OCI-LY3 (cell line): Measurements from ENCODE around the gene TMEM232.

ENCODE experiments used
- H2AFZ ChIP-seq: fragments of 200-600, 300-600 bp; shearing (Covaris generic); 2 replicates; pipeline ENCODE4 v1.6.0; 2014; ENCODE audit warnings: antibody characterized with exemption, low read depth, low read length
- H3K27ac ChIP-seq: fragments of 200-600, 300-600 bp; sonication (generic); 2 replicates; pipeline ENCODE4 v1.5.1; 2014; ENCODE audit warnings: mild to moderate bottlenecking, low read length, moderate library complexity, mixed read lengths
- H3K27me3 ChIP-seq: fragments of 200-600, 300-600 bp; sonication (generic); 2 replicates; pipeline ENCODE4 v1.6.1; 2014; ENCODE audit warnings: low read depth, low read length, mixed read lengths
- H3K36me3 ChIP-seq: fragments of 200-600, 300-600 bp; sonication (generic); replicated peaks from 2 replicates; pipeline ENCODE3; 2014; ENCODE audit warnings: low read depth, low read length, mixed read lengths
- H3K4me1 ChIP-seq: fragments of 300-600, 200-600 bp; sonication (generic); 2 replicates; pipeline ENCODE4 v1.6.1; 2014; ENCODE audit warnings: low read length, mixed read lengths
- H3K4me2 ChIP-seq: fragments of 200-600, 300-600 bp; sonication (generic); 2 replicates; pipeline ENCODE4 v1.6.1; 2014; ENCODE audit warnings: low read length, mixed read lengths
- H3K4me3 ChIP-seq: fragments of 300-600, 200-600 bp; sonication (generic); 2 replicates; pipeline ENCODE4 v1.5.1; 2014; ENCODE audit warnings: antibody characterized with exemption, mild to moderate bottlenecking, low read length, moderate library complexity
- H3K79me2 ChIP-seq: fragments of 300-600, 200-600 bp; shearing (Covaris generic); 2 replicates; pipeline ENCODE4 v1.6.1; 2014; ENCODE audit warnings: mild to moderate bottlenecking, low read length, mixed read lengths
- H3K9ac ChIP-seq: fragments of 300-600, 200-600 bp; shearing (Covaris generic); 2 replicates; pipeline ENCODE4 v1.6.0; 2014; ENCODE audit warnings: mild to moderate bottlenecking, low read length, moderate library complexity
- H3K9me3 ChIP-seq: fragments of 200-600, 300-600 bp; shearing (Covaris generic); 2 replicates; pipeline ENCODE4 v1.6.1; 2014; ENCODE audit warnings: low read length, mixed read lengths; ENCODE audit not compliant: insufficient read depth
- H4K20me1 ChIP-seq: fragments of 200-600, 300-600 bp; sonication (generic); 2 replicates; pipeline ENCODE4 v1.6.1; 2016; ENCODE audit warnings: low read length, mixed read lengths; ENCODE audit not compliant: insufficient read depth
- CTCF ChIP-seq: fragments of 200-600, 300-600 bp; sonication (generic); IDR thresholded peaks from 2 replicates; pipeline ENCODE4 v1.5.1; 2014; ENCODE audit warnings: antibody characterized with exemption, low read length, low read depth
- EZH2phosphoT487 ChIP-seq: fragments of 200-600 bp; shearing (Covaris generic); IDR thresholded peaks from 2 replicates; pipeline ENCODE4 v1.6.1; 2018; ENCODE audit warnings: antibody characterized with exemption, mixed run types, low read depth

The TMEM232 gene

GRCh38 chr5:110401881-110402280 is 324.6 kb downstream of the TMEM232 start:
- TF ChIP-seq CTCF (no peak), EZH2phosphoT487 (no peak)
- H3K36me3 ChIP-seq, result no peaks in the 10 kb centered on the region
- no peak overlapping the region for H3K4me2 ChIP-seq
- no peak overlapping the region for H2AFZ ChIP-seq
- H3K4me1 ChIP-seq, result peaks cover 5% of the 10 kb centered on the region; the same call in 1 of the 2 replicates
- H3K27me3 ChIP-seq, result no peaks in the 10 kb centered on the region
- no peak overlapping the region for H3K4me3 ChIP-seq
- H3K27ac ChIP-seq, result no peak overlapping the region
- H3K79me2 ChIP-seq, result no peaks in the 10 kb centered on the region
- H3K9ac ChIP-seq, result no peak overlapping the region
- H3K9me3 ChIP-seq, result no peaks in the 10 kb centered on the region
- no peaks in the 10 kb centered on the region for H4K20me1 ChIP-seq

GRCh38 chr5:110398951-110399350 is 327.5 kb downstream of the TMEM232 start:
- no peak overlapping the region for H3K4me3 ChIP-seq
- no peaks in the 10 kb centered on the region for H3K9me3 ChIP-seq
- no peak overlapping the region for H2AFZ ChIP-seq
- H4K20me1 ChIP-seq, result no peaks in the 10 kb centered on the region
- no peaks in the 10 kb centered on the region for H3K79me2 ChIP-seq
- H3K9ac ChIP-seq, result no peak overlapping the region
- no peaks in the 10 kb centered on the region for H3K27me3 ChIP-seq
- H3K4me2 ChIP-seq, result no peak overlapping the region
- no peak overlapping the region for H3K27ac ChIP-seq
- no peaks in the 10 kb centered on the region for H3K36me3 ChIP-seq
- no peak for TF ChIP-seq EZH2phosphoT487
- TF ChIP-seq CTCF, result no peak
- H3K4me1 ChIP-seq, result peaks cover 5% of the 10 kb centered on the region; the same call in 1 of the 2 replicates

GRCh38 chr5:110397281-110397680 is 329.2 kb downstream of the TMEM232 start:
- Histone ChIP-seq H3K4me1 (peaks cover 5% of the 10 kb centered on the region; the same call in 1 of the 2 replicates), H2AFZ (no peak overlapping the region), H3K36me3 (no peaks in the 10 kb centered on the region), H3K4me3 (no peak overlapping the region), H3K9ac (no peak overlapping the region), H3K9me3 (no peaks in the 10 kb centered on the region), H3K4me2 (no peak overlapping the region), H3K27me3 (no peaks in the 10 kb centered on the region), H3K27ac (no peak overlapping the region), H4K20me1 (no peaks in the 10 kb centered on the region), H3K79me2 (no peaks in the 10 kb centered on the region)
- TF ChIP-seq CTCF (no peak), EZH2phosphoT487 (no peak)

- Histone ChIP-seq H2AFZ (no peak overlapping the region), H3K4me3 (no peak overlapping the region), H3K27me3 (no peaks in the 10 kb centered on the region), H3K79me2 (no peaks in the 10 kb centered on the region), H3K9ac (no peak overlapping the region), H3K4me1 (no peaks in the 10 kb centered on the region), H3K36me3 (no peaks in the 10 kb centered on the region), H3K9me3 (no peaks in the 10 kb centered on the region), H4K20me1 (no peaks in the 10 kb centered on the region), H3K27ac (no peak overlapping the region), H3K4me2 (no peak overlapping the region)
- no peak for TF ChIP-seq EZH2phosphoT487
- no peak for TF ChIP-seq CTCF
These were observed 339.7 kb downstream of the TMEM232 start for GRCh38 chr5:110386782-110387181.
